NCI-H2171 (cell line): ENCODE data around the gene GSG1L.
A peak's percentile ranks its signal among the peaks of the same experiment; 100 is the strongest.
"Not testable (repeated sequence)": the region's sequence is repeated elsewhere in the genome, so short reads cannot be mapped to it uniquely, and the experiment has no call there.

Experiments used
- DNase-seq: peaks from one replicate; lab custom pipeline; 2025; lab: John Stamatoyannopoulos, UW

Gene GSG1L

GRCh38 chr16:27945233-27945973 lies 118.1 kb downstream of the GSG1L start:
- peak; percentile 95 for DNase-seq

- no peak for DNase-seq
Measured at GRCh38 chr16:27943766-27944165, 119.7 kb downstream of the GSG1L start.

DNA sequence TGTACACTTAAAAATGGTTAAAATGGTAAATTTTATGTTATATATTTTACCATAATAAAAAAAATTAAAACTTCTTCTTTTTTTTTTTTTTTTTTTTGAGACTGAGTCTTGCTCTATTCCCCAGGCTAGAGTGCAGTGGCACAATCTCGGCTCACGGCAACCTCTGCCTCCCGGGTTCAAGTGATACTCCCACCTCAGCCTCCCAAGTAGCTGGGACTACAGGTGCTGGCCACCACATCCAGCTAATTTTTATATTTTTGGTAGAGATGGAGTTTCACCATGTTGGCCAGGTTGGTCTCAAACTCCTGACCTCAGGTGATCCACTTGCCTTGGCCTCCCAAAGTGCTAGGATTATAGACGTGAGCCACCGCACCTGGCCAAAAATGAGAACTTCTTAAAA lies 121.4 kb downstream of the GSG1L start:
- DNase-seq = not testable (repeated sequence)

DNA sequence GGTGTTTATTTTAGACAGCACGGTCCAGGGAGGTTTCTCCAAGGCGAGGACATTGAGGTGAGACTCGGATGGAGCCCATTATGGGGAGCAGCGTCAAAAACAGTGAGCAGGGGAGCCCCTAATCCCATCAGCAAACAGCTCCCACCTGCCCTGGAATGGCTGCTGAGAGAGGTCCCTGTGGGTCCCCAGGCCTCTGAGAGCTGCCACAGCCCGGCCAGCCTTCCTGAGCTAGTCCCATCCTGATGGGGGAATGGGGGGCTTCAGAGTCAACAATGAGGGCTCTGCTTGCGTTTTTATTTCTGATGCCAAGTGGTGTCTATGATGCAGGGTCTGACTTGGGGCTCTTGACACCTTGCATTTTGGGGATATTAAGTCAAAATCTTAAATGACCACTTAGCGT lies 128.4 kb downstream of the GSG1L start:
- no peak for DNase-seq

DNA sequence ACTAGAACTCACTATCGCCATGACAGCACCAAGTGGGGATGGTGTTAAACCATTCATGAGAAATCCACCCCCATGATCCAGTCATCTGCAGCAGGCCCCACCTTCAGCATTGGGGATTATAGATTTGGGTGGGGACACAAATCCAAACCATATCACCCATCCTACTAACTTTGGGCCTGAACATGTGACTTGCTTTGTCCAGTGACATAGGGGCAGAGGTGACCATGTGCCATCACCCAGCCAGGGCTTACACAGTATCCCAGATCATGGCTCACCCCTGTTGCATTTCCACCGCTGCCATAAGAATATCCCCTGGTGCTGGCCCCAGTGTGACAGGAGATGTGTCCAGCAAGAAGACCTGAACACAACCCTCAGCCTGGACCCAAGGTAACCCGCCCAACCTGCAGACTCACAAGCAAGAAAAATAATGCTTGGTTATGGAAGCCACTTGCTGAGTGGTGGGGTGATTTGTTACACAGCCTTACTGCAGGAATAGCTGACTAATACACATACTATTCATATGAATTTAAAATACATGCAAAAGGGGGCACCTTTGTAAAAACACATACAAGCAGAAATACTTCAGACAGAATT lies 130.9 kb downstream of the GSG1L start:
- DNase-seq = no peak

GRCh38 chr16:27929818-27930217 lies 133.7 kb downstream of the GSG1L start:
- DNase-seq = no peak

DNA sequence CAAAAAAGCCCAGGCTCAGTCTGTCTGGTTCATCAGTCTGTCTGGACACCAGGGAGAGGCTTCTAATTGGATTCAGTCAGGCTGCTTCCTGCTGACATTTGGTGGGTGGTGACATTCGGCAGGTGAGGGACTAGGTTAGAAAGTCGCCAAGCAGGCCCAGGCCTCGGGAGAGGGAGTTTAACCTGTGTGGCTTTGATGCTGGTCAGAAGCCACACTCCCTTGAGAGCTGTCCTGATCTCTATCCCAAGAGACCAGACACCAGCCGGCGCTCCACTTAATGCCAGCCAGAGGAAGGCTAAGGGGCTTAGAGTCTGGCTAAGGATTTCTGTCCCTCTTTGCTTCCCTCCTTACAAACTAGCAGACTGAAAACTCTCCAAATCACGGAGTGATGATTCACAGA lies 135.0 kb downstream of the GSG1L start:
- no peak for DNase-seq

DNA sequence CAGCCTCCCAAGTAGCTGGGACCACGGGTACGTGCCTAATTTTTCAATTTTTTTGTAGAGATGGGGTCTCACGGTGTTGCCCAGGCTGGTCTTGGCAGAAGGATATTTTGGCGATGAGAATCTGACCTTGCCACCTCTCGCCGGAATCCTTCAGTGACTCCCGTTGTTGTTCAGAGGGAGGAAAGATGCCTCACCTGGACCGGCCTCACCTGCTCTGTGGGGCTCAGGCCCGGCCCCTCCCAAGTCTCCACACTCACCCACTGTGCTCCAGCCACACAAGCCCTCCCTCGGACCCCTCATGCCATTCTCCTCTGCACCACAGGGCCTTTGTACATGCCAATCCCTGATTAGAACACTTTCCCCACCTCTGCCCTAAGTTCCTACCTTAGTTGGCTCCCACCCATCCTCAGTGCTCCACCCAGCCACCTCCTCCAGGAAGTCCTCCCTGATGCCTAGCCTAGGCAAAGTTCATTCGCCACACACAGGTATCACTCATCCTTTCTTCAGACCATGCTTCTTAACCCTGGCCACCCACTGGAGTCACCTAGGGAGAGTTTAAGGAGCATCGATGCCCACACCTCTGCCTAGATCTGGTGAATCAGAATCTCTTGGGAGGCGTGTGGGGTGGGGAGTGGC lies 136.1 kb downstream of the GSG1L start:
- no peak for DNase-seq

- peak; percentile 63 for DNase-seq
Measured at GRCh38 chr16:27925612-27926011, 137.9 kb downstream of the GSG1L start.

DNA sequence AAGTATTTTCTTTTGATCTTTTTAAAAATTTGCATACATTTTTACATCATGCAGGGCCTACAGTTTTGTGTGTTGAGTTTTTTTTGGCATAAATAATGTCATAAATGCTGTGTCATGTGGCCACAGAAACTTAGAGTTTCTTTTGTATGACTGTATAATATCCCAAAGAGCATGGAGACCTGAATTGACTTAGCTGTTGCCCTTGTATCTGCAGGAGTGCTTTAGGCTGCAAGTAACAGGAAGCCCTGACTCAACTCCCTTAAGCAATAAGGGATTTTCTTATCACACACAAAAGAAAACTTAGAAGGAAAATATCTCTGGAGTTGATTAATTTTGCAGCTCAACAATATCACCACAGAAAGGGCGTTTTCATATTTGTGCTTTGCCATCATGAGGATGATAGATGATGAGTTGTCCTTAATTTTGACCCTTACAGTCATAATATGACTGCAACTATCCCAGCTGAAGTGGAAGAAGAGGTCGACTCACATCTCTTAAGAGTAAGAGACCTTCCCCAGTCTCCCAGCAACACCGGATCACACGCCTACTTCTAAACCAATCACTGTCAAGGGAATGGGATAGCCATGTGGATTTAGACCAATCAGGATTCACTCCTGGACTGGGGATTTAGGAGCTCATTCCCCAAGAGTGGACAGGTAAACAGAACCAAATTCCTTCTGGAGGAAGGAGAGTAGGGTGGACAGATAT lies 138.9 kb downstream of the GSG1L start:
- DNase-seq = no peak

- no peak for DNase-seq
Measured at GRCh38 chr16:27923751-27924150, 139.8 kb downstream of the GSG1L start.

DNA sequence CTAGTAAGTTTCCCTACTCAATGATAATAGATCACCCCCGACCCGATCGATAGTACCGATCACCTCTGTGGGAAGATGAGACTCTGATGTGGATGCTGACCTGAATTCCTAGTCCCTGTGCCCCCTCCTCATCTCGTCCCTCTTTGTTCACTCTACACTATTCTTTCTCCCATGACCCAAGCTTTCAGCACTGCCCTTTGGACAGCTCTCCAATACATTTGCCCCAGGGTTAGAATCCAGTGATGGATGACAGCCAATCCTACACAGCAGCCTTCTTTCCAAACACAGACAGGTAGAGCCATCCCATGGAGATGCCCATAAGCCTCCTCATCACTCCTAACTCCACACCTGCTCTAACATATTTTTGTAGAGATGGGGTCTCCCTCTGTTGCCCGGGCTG lies 141.1 kb downstream of the GSG1L start:
- no peak for DNase-seq

DNA sequence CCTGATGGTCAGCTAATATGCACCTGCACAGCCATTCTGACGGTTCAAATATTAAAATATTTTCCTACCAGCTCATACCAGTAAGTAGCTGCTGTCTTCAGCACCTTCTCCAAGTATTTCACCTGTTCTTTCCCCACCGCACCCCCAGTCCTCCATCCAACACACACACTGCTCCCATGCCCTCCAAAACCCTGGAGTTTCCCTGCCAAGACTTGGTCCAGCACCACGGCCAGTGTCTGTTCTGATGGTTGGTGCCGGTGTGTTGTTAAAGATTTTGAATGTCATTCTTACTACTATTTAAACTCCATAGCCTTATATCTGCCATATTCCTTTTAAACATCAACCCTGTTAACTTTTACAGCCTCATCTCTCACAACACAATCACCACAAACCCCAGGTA lies 142.4 kb downstream of the GSG1L start:
- no peak for DNase-seq

GRCh38 chr16:27920391-27920891 lies 143.1 kb downstream of the GSG1L start:
- DNase-seq = peak; percentile 90

GRCh38 chr16:27918755-27919154 lies 144.8 kb downstream of the GSG1L start:
- DNase-seq = no peak

- no peak for DNase-seq
Measured at GRCh38 chr16:27917949-27918348, 145.6 kb downstream of the GSG1L start.

DNA sequence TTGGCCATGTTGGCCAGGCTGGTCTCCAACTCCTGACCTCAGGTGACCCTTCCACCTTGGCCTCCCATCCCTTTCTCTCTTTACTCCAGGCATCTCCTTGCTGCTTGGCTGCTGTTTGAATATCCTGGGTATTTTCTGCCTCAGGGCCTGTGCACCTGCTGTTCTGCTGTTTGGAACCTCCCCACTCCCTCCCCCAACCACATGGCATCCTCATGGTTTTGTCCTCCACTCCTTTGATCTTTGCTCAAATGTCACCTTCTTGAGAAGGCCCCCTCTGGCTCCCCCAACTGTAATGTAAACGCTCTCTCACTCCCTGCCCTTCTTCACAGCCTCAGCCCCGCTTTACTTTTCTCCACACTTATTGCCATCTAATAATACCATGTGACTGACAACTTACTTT lies 152.0 kb downstream of the GSG1L start:
- DNase-seq = no peak

DNA sequence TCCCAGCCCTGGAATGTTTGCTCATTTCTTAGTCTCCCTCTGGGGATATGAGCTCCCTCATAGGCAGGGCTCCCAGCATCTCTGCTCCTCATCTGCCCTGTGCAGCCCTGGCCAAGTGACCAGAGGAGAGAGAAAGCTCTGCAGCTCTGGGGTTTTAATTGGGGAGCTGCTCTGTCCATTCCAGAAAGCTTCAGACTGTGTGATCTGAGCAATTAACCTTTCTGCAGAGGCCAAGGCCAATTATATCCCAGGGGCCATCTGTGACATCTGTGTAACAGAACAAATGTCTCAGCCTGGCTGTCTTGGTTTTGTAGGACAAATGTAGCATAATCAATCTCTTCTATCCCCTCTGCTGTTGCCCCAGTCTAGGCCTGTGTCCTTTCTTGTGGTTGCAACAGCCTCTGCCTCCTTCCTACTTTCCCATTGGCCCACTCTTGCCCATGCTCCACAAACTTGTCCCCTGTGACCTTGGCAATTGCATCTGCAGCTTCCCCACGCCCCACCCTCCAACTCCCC lies 156.0 kb downstream of the GSG1L start:
- no peak for DNase-seq

DNA sequence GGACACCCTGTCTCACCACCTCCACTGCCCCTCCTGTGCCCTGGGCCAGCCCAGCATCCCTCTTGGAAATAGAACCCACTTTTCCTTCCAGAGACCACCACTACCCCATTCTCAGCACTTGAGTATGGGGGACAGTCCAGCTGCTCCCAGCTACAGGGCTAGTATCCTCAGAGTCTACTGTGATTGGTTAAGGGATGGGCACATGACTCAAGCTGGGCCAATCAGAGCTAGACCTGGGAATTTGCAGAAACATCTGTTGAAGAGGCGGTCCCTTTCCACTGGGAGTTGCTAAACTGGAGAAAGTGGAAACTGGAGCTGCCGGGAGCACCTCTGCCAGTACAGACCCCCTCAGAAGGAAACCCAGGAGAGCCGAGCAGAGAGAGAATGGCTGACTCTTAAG lies 156.6 kb downstream of the GSG1L start:
- DNase-seq = no peak

DNA sequence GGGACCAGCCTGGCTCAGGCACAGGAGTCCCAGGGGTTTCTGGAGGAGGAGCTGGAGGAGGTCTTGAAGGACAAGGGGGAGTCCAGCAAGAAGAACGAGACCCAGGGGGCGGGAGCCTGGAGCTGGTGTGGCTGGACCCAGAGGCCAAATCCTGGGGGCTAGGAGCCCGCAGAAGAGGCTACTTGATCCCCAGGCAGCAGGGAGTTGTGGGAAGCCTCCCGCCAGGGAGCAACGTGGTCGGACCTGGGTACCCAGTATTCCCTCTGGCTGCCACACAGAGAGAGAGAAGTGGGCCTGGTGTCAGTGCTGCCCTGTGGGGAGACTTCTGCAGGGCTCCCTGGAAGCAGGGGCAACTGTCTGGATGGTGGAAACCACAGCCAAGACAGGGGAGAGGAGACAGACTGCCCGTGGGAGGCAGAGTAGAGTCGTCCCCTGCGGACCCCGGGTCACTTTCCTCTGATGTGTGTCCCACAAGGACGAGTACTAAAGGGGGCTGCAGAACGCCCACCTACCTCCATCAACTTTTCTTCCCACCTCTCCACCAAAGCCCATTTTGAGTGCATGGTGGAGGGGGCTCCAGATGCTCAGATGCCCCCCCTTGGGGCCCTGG lies 160.4 kb downstream of the GSG1L start:
- DNase-seq = no peak

DNA sequence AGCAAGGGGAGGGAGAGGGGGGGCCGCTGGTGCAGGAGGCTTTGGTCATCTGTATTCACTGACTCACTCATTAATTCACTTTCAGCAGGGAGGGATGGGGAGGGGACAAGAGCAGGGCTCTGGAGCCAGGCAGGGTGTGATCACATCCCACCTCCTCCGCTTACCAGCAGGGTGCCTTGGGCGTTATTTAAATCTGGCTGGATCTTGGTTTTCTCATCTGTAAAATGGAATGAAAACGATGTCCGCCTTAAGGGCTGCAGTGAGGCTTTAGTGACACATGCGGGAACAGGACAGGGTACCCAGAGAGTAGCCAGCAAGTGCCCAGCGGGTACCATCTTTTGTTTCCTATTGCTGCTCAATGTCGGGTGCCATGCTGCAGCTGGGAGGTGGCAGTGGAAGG lies 161.0 kb downstream of the GSG1L start:
- DNase-seq = no peak

DNA sequence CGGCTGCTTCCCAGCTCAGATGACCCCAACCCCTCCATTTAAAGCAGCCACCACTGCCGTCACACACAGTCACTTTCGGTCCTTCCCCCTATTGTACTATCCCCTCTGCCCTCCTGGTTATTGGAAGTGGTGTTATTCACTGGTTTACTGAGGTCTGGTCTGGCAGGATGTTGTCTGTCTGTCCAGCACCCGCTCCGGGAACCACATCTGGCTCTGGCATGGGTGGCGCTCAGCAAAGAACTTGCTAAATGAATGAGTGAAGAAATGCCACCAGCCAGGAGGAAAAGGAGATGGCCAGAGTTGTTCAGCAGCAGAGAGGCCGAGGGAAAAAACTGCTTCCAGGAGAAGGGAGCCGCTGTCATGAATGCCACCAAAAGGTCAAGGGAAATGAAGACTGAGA lies 161.6 kb downstream of the GSG1L start:
- no peak for DNase-seq
